ENCODE measurements around the gene CD74. TPM values are rescaled to one million over a fixed set of nuclear protein-coding genes. Genes with fewer than 3 reads are reported as not detected.
A peak's percentile ranks its signal among the peaks of the same experiment; 100 is the strongest.
"Not testable (repeated sequence)": the region's sequence is repeated elsewhere in the genome, so short reads cannot be mapped to it uniquely, and the experiment has no call there.

The CD74 gene
- total RNA-seq, result 24.3 and 34.1 TPM in 2 replicates

DNA sequence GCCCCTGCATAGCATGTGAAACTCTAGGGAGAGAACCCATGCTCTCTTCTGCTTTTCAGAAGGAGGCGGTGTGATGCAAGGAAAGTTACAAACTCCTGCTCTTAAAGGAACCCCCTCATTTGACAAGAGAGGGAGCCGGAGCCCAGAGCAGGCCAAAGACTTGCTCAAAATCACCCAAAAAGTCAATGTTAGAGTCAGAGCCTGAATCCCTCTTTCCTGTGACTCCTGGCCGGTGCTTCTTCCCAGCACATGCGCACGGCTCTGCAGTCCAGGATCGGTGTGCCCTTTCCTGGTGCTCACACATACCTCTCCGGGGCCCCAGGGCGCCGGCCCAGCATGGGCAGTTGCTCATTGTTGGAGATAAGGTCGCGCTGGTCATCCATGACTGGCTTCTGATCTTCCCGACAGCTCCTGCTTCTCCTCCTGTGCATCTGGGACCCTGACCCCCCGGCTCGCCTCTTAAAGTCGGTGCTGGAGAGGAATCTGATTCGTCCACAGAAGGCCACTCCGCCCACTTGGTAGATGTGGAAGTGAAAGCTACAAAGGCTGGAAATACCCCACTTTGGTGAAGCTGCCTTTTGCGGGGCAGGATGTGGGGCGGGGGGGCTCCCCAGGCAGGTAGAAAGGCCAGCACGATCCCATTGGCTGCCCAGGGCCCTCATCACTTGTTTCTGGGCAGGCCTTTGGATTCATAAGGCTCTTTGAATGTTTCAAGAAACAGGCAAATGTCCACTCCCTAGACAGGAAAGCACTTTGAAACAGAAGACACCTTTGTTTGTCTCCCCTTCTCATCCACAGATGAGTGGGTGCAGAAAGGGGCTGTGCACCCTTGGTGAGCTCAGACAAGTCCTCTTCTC is at the start of gene CD74:
CD74 (minus strand) TSS at position 592 of the 857 bp plus-strand sequence; CDS start at position 431, 161 bp downstream.
- no peak for DNase-seq (ENCODE audit: extremely low read depth, low read depth, low spot score)

DNA sequence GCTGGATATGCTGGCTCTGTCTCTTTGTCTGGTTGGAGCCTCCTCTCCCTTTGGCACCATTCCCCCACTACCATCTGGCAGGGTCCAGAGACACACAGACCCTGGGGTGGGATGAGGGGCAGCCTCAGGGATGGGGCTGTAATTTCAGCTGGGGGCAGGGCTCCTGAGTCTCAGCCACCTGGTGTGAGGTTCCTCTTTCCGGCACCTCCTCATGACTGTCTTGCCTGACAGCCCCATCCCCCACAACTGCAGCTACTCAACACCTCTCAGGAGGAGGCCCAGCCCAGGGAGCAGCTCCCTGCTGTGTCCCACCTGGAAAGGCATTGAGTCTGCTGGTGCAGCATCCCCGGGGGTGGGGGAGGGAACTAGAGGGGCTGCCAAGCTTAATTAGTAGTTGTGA is 48.5 kb upstream of the CD74 start:
- no peak for DNase-seq (ENCODE audit: extremely low read depth, low read depth, low spot score)

DNA sequence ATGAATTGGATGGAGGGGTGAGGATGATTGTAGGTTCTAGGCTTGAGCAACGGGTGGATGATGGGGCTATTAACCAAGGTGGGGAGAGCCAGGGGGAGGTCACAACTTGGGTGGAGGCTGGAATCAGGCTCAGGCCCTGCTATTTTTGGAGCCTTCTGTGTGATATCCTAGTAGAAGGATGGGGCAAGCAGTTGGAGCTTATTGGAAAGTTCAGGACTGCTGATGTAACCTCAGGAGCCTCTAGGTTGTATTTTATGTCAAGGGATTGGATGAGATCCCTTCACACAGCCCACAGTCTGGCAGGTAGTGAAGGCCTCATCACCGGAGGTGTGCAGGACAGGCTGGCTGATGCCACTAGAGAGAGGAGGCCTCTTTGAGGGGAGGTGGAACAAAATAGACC is 48.1 kb upstream of the CD74 start:
- no peak for DNase-seq (ENCODE audit: extremely low read depth, low read depth, low spot score)

DNA sequence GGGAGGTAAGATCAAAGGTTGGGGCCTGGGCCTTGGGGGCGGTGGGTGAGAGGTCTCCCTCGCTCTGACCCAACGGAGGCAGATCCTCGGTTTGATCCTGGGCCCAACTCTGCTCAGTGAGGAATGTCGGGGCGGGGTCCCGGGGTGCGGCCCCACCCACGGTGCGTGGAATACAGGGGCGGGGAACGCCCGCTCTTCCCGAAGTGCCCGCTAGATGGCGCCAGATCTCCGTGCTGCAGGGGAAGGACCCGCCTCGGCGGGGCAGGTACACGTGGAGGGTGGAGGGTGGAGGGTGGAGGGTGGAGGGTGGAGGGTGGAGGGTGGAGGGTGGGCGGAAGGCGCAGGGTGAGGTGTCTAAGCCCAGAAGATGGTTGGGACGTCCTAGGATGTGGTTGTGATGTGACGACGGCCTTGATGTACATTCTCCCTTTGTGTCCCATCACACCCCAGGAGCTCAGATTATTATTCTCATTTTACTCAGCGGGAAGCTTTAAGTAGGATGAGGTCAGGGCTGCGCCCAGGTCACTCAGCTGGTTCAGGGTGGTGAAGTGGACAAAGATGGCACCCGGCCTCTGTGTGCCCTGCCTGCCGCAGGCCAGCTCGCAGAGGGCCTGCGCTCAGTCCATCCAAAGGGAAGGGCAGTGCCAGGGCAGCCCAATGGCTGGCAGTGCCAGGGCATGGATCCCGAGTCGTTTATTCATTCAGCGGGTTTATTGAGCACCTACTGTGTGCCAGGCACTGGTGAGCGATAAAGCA is 46.3 kb upstream of the CD74 start:
- no peak for DNase-seq (ENCODE audit: extremely low read depth, low read depth, low spot score)

GRCh38 chr5:150457562-150458240 is 45.0 kb upstream of the CD74 start:
- DNase-seq (ENCODE audit: extremely low read depth, low read depth, low spot score), result no peak

DNA sequence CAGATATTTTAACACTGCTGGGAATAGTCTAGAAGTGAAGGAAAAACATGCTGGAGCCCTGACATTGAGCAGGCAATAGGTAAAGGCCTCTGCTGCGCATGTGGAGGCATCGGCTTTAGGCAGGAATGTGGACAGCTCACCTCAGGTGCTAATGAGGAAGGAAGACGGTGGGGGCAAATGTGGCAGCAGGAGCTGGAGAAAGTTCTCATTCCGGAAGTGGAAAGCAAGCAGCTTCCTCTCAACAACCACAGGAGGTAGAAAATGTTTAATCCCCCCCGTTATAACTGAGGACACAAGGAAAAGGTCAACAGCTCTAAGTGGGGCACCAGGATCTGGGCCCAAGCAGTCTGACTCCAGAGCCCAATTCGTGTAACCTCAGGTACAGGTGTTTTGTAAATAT is 44.4 kb upstream of the CD74 start:
- DNase-seq (ENCODE audit: extremely low read depth, low read depth, low spot score), result no peak

GRCh38 chr5:150454492-150455229 is 42.0 kb upstream of the CD74 start:
- no peak for DNase-seq (ENCODE audit: extremely low read depth, low read depth, low spot score)

DNA sequence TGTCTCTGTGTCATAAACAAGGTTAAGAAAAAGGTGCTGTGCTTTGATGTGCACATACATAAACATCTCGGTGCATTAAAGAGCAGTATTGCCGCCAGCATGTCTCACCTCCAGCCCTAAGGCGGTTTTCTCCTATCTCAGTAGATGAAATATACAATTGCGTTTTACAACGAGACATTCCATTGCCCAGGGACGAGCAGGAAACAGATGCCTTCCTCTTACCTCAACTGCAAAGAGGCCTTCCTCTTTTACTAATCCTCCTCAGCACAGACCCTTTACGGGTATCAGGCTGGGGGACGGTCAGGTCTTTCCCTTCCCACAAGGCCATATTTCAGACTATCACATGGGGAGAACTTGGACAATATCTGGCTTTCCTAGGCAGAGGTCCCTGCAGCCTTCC is 41.3 kb upstream of the CD74 start:
- DNase-seq (ENCODE audit: extremely low read depth, low read depth, low spot score), result not testable (repeated sequence)

- no peak for DNase-seq (ENCODE audit: extremely low read depth, low read depth, low spot score)
Observed at GRCh38 chr5:150452914-150453313, 40.2 kb upstream of the CD74 start.

DNA sequence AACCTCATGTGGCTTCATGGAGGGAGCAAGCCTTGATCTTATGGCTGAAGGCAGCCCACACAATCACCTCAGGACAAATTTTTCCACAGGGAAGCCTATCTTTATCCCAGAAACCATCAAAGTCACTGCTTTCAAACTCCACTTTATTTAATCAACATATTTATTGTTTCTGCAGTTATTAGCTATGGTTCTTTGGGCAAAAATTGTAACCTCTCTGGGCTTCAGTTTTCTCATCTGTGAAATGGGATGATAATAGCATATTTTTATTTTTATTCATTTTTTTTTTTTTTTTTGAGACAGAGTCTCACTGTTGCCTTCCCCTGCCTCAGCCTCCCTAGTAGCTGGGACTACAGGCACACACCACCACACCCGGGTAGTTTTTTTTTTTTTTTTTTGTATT is 38.9 kb upstream of the CD74 start:
- no peak for DNase-seq (ENCODE audit: extremely low read depth, low read depth, low spot score)

DNA sequence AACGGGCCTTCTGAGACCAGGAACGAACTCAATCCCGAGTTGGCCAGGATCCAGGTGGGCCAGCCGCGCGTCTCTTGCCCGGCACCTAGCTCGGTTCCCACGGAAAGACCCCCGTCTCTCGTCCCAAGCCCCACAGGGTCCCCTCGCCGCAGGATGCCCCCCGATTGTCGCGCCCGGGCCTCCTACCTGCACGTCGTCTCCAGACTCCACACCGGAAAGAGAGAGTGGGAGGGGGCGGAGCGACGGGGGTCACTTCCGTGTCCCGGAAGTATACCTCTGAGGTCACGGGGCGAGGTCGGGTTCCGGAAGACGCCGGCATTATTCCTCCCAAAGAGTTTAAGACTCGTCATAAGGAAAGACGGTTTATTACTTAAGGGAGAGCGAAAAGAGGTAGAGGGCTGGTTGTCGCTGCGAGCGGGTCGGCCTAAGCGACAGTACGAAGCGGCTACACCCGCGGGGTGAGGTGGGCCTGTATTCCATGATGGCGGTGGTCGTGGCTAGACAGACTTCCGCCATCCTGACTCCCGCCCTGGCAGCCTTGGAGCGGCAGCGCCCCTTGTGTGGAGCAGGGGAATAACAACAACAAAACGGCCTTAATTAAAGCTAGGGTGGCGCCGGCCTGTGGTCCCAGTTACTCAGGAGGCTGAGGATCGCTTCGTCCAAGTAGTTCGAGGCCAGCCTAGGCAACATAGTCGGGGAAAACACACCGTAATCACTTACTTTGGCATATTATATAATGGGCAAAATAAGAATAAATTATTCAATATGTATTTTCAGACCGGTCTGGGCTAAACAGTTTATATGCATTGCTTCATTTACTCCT is 37.0 kb upstream of the CD74 start, which contains the start of gene RPS14:
RPS14 (minus strand) TSS at position 223 of the 823 bp plus-strand sequence. CDS start 2,006 bp downstream, outside the sequence.
- peak; percentile 74 for DNase-seq (ENCODE audit: extremely low read depth, low read depth, low spot score)

- DNase-seq (ENCODE audit: extremely low read depth, low read depth, low spot score), result no peak
Observed at GRCh38 chr5:150448952-150449516, 36.3 kb upstream of the CD74 start.

GRCh38 chr5:150448334-150448733 is 35.6 kb upstream of the CD74 start:
- DNase-seq (ENCODE audit: extremely low read depth, low read depth, low spot score), result no peak

- DNase-seq (ENCODE audit: extremely low read depth, low read depth, low spot score), result no peak
Observed at GRCh38 chr5:150447188-150447587, 34.5 kb upstream of the CD74 start.

DNA sequence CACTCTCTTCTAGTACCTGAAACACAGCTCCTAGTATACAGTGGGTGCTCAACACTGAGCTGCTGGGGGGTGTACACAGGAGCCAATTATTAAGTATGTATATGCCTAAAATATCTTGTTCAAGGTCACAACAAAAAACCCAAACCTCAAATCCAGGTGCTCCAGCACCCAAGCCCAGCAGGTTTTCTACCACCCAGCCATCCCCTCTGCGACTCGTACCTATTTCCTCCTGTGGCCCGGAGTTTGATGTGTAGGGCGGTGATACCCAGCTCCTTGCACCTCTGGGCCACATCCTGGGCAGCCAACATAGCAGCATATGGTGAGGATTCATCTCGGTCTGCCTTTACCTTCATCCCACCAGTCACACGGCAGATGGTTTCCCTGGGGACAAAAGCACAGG is 33.9 kb upstream of the CD74 start:
- DNase-seq (ENCODE audit: extremely low read depth, low read depth, low spot score), result no peak

- DNase-seq (ENCODE audit: extremely low read depth, low read depth, low spot score), result no peak
Observed at GRCh38 chr5:150446088-150446487, 33.4 kb upstream of the CD74 start.

- no peak for DNase-seq (ENCODE audit: extremely low read depth, low read depth, low spot score)
Observed at GRCh38 chr5:150444770-150445169, 32.1 kb upstream of the CD74 start.

- no peak for DNase-seq (ENCODE audit: extremely low read depth, low read depth, low spot score)
Observed at GRCh38 chr5:150443242-150444075, 30.7 kb upstream of the CD74 start.

DNA sequence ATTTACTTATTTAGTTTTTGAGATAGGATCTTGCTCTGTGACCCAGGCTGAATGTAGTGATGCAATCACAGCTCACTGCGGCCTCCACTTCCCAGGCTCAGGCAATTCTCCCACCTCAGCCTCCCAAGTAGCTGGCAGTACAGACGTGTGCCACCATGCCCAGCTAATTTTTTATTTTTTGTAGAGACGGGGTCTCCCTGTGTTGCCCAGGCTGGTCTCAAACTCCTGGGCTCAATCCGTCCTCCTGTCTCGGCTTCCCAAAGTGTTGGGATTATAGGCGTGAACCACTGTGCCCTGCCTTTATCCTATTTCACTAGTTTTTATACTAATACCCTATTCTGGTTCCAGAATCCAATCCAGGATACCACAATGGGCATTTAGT is 30.0 kb upstream of the CD74 start:
- no peak for DNase-seq (ENCODE audit: extremely low read depth, low read depth, low spot score)

Data from glomerular endothelial cell (primary cell).